Measurements from ENCODE around the gene NHSL1.

Gene NHSL1

DNA sequence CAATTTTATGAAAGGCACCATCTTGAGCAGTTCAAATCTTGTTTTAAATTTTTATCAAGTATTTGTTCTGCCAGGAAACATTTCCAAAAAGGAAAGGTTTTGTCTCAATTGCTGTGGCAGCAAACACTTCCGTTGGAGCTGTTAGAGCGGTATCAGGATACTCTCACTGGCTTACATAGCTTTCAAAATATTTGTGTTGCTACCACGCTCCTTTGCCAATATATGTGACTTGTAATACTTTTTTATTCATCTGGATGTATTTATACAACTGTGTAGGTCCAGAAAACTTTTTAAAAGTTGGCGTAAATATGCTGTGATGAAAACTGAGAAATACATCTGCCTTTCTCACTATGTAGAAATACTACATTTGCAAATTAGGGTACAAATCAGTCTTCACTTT lies 37.8 kb upstream of the NHSL1 start:
- Histone ChIP-seq H3K4me2 (ENCODE audit: low read depth, low read length, poor library complexity, severe bottlenecking) (no peak overlapping the region), H3K79me2 (ENCODE audit: insufficient read depth, low read length) (no peaks in the 10 kb centered on the region), H3K4me3 (ENCODE audit: insufficient read depth, low read length, poor library complexity, severe bottlenecking) (no peak overlapping the region), H3K27me3 (ENCODE audit: low read length) (no peaks in the 10 kb centered on the region), H3K9me3 (ENCODE audit: insufficient read depth, low read length) (no peaks in the 10 kb centered on the region), H3K36me3 (ENCODE audit: low read length) (no peaks in the 10 kb centered on the region), H2AFZ (ENCODE audit: low read depth, low read length, severe bottlenecking) (no peak overlapping the region), H3F3A (ENCODE audit: insufficient read depth) (no peaks in the 10 kb centered on the region), H4K20me1 (ENCODE audit: low read depth, low read length) (no peaks in the 10 kb centered on the region), H3K9ac (ENCODE audit: low read length) (no peak overlapping the region), H3K27ac (ENCODE audit: low read depth, low read length) (no peak overlapping the region), H3K9me2 (replicated peaks; ENCODE audit: insufficient read depth, low read length) (no peaks in the 10 kb centered on the region)
- TF ChIP-seq, protein P1, sequence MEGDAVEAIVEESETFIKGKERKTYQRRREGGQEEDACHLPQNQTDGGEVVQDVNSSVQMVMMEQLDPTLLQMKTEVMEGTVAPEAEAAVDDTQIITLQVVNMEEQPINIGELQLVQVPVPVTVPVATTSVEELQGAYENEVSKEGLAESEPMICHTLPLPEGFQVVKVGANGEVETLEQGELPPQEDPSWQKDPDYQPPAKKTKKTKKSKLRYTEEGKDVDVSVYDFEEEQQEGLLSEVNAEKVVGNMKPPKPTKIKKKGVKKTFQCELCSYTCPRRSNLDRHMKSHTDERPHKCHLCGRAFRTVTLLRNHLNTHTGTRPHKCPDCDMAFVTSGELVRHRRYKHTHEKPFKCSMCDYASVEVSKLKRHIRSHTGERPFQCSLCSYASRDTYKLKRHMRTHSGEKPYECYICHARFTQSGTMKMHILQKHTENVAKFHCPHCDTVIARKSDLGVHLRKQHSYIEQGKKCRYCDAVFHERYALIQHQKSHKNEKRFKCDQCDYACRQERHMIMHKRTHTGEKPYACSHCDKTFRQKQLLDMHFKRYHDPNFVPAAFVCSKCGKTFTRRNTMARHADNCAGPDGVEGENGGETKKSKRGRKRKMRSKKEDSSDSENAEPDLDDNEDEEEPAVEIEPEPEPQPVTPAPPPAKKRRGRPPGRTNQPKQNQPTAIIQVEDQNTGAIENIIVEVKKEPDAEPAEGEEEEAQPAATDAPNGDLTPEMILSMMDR (IDR thresholded peaks at IDR 0.05; ENCODE audit: insufficient read depth, low read length, poor library complexity, severe bottlenecking): no peak
- no peak for TF ChIP-seq EZH2phosphoT487 (conservative IDR thresholded peaks at IDR 0.05; ENCODE audit: low read length)

DNA sequence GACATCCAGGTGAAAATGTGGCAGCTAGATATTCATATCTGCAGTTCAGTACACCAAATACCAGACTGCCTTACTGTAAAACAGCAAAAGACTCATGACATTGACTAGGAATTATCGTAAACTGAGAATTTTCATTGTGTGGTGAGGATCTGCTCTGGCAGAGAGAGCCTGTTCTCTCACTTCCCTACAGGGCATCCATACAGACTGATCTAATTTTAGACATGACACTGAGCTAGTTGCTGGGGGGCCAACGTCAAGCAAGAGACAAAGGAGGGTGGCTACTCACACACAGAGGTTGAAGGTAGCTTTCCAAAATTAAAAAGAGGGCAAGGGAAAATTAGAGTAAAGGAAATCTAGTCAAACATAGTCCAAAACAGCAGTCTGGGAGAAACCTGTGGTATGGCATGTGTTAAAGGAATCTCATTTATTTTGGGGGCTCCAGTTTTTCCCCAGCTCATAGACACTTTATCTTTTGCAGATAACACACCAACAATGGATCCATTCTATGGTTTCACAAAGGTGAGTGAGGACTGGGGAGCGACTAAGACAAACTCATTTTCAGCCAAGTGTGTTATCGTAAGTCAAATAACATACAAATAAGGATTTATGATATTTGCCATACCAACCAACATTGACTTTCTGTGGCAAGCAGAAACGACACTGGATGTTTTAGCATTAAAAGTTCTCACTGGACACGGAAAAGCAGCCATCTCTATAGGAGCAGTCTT lies 36.6 kb upstream of the NHSL1 start:
- TF ChIP-seq EZH2phosphoT487 (conservative IDR thresholded peaks at IDR 0.05; ENCODE audit: low read length): no peak
- TF ChIP-seq, protein P1 (IDR thresholded peaks at IDR 0.05; ENCODE audit: insufficient read depth, low read length, poor library complexity, severe bottlenecking): no peak
- Histone ChIP-seq H3K9me3 (ENCODE audit: insufficient read depth, low read length) (no peaks in the 10 kb centered on the region), H3K36me3 (ENCODE audit: low read length) (no peaks in the 10 kb centered on the region)

DNA sequence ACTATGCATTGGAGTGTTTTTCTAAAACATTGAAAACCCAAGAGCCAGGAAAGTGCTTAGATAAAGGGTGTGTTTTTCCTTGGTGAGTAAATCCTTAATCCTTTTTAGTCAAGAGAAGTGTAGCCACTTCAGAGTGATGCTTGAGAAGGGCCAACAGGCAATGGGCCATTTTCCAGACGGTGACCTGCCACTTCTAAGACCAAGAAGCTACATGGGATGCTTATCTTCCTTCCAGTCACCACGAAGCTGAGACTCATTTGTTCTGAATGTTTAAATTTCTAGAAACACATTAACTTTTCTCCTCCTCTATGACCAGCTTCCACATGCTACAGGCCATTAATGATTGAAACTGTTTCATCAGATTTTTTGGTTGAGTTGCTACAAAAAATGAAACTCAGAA lies 34.4 kb upstream of the NHSL1 start:
- TF ChIP-seq, protein P1 (IDR thresholded peaks at IDR 0.05; ENCODE audit: insufficient read depth, low read length, poor library complexity, severe bottlenecking): no peak
- TF ChIP-seq EZH2phosphoT487 (conservative IDR thresholded peaks at IDR 0.05; ENCODE audit: low read length): no peak
- no peaks in the 10 kb centered on the region for H3K27me3 ChIP-seq (ENCODE audit: low read length)
- H3K27ac ChIP-seq (ENCODE audit: low read depth, low read length): no peak overlapping the region
- H3K4me3 ChIP-seq (ENCODE audit: insufficient read depth, low read length, poor library complexity, severe bottlenecking): no peak overlapping the region
- no peak overlapping the region for H2AFZ ChIP-seq (ENCODE audit: low read depth, low read length, severe bottlenecking)
- H3K9me3 ChIP-seq (ENCODE audit: insufficient read depth, low read length): no peaks in the 10 kb centered on the region
- H3K79me2 ChIP-seq (ENCODE audit: insufficient read depth, low read length): no peaks in the 10 kb centered on the region
- no peaks in the 10 kb centered on the region for H4K20me1 ChIP-seq (ENCODE audit: low read depth, low read length)
- H3K4me2 ChIP-seq (ENCODE audit: low read depth, low read length, poor library complexity, severe bottlenecking): no peak overlapping the region
- no peaks in the 10 kb centered on the region for H3F3A ChIP-seq (ENCODE audit: insufficient read depth)
- H3K9me2 ChIP-seq (replicated peaks; ENCODE audit: insufficient read depth, low read length): no peaks in the 10 kb centered on the region
- no peaks in the 10 kb centered on the region for H3K36me3 ChIP-seq (ENCODE audit: low read length)
- H3K9ac ChIP-seq (ENCODE audit: low read length): no peak overlapping the region

More for the DNA sequence above, 36.6 kb upstream of the NHSL1 start:
- no peak overlapping the region for H2AFZ ChIP-seq (ENCODE audit: low read depth, low read length, severe bottlenecking)
- H3K4me3 ChIP-seq (ENCODE audit: insufficient read depth, low read length, poor library complexity, severe bottlenecking): no peak overlapping the region
- H3K9ac ChIP-seq (ENCODE audit: low read length): no peak overlapping the region
- no peaks in the 10 kb centered on the region for H3K27me3 ChIP-seq (ENCODE audit: low read length)
- no peaks in the 10 kb centered on the region for H3F3A ChIP-seq (ENCODE audit: insufficient read depth)
- H4K20me1 ChIP-seq (ENCODE audit: low read depth, low read length): no peaks in the 10 kb centered on the region
- H3K27ac ChIP-seq (ENCODE audit: low read depth, low read length): no peak overlapping the region
- H3K9me2 ChIP-seq (replicated peaks; ENCODE audit: insufficient read depth, low read length): no peaks in the 10 kb centered on the region
- H3K4me2 ChIP-seq (ENCODE audit: low read depth, low read length, poor library complexity, severe bottlenecking): no peak overlapping the region
- H3K79me2 ChIP-seq (ENCODE audit: insufficient read depth, low read length): no peaks in the 10 kb centered on the region
